Chondrocyte (in vitro differentiated cells): Measurements from ENCODE around the gene UNC13B. TPM values are rescaled to one million over a fixed set of nuclear protein-coding genes. Genes with fewer than 3 reads are reported as not detected.

ENCODE experiments used
- DNase-seq: peaks from one replicate; pipeline ENCODE4 v3.0.0; 2021; ENCODE audit warnings: mixed read lengths, low spot score
- H3K27ac Mint-ChIP-seq: one replicate; pipeline ENCODE4 v1.8.0; 2021; ENCODE audit warnings: mild to moderate bottlenecking, moderate library complexity, mixed read lengths; ENCODE audit not compliant: unreplicated experiment
- H3K27me3 Mint-ChIP-seq: 2 replicates; pipeline ENCODE4 v1.8.0; 2021; ENCODE audit warnings: low read depth, mixed read lengths
- H3K36me3 Mint-ChIP-seq: 2 replicates; pipeline ENCODE4 v1.8.0; 2021; ENCODE audit warnings: low read depth, mixed read lengths
- H3K4me1 Mint-ChIP-seq: 2 replicates; pipeline ENCODE4 v1.8.0; 2021; ENCODE audit warnings: low read depth, mild to moderate bottlenecking, mixed read lengths
- H3K4me3 Mint-ChIP-seq: one replicate; pipeline ENCODE4 v1.8.0; 2021; ENCODE audit warnings: mild to moderate bottlenecking, moderate library complexity, mixed read lengths; ENCODE audit not compliant: unreplicated experiment
- H3K9me3 Mint-ChIP-seq: 2 replicates; pipeline ENCODE4 v1.8.0; 2021; ENCODE audit warnings: low read depth, mixed read lengths
- total RNA-seq: library from RNA; stranded (reverse); gene quantifications from 3 replicates; pipeline ENCODE4 v1.2.1, GENCODE V29; 2021
- TF ChIP-seq, protein P1 (sequence below): fragments of 200-600 bp; sonication (generic); IDR thresholded peaks from 2 replicates; pipeline ENCODE4 v1.5.0; 2021; ENCODE audit warnings: antibody characterized with exemption, mild to moderate bottlenecking, moderate library complexity

The UNC13B gene
- total RNA-seq, 1 donor from 2014 or later: 32.8 TPM

DNA sequence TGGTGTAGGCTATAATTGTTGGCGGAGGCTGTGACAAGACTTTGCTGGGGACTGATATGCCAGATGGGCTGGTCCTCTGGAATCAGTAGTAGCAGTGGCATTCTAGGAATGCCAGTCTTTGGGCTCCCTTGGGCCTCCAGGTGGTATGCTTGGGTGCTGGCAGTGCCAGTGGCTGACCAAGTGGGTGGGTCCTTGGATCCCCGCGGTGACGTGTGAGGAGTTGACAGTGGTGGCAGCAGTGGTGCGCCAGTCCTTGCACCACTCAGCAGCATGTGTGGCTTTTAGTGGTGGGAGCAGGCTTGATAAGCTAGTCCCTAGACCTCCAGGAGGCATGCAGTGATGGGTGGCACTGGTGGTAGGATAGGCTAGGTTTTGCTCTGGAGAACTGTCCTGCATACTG is 63.9 kb downstream of the UNC13B start:
- H3K27me3 Mint-ChIP-seq: no peaks in the 10 kb centered on the region
- H3K9me3 Mint-ChIP-seq: peaks cover 24% of the 10 kb centered on the region
- H3K27ac Mint-ChIP-seq: no peak overlapping the region
- peaks cover 5% of the 10 kb centered on the region for H3K36me3 Mint-ChIP-seq
- TF ChIP-seq, protein P1, sequence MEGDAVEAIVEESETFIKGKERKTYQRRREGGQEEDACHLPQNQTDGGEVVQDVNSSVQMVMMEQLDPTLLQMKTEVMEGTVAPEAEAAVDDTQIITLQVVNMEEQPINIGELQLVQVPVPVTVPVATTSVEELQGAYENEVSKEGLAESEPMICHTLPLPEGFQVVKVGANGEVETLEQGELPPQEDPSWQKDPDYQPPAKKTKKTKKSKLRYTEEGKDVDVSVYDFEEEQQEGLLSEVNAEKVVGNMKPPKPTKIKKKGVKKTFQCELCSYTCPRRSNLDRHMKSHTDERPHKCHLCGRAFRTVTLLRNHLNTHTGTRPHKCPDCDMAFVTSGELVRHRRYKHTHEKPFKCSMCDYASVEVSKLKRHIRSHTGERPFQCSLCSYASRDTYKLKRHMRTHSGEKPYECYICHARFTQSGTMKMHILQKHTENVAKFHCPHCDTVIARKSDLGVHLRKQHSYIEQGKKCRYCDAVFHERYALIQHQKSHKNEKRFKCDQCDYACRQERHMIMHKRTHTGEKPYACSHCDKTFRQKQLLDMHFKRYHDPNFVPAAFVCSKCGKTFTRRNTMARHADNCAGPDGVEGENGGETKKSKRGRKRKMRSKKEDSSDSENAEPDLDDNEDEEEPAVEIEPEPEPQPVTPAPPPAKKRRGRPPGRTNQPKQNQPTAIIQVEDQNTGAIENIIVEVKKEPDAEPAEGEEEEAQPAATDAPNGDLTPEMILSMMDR: no peak
- H3K4me1 Mint-ChIP-seq: peaks cover 4% of the 10 kb centered on the region
- no peak overlapping the region for H3K4me3 Mint-ChIP-seq
- DNase-seq: no peak

DNA sequence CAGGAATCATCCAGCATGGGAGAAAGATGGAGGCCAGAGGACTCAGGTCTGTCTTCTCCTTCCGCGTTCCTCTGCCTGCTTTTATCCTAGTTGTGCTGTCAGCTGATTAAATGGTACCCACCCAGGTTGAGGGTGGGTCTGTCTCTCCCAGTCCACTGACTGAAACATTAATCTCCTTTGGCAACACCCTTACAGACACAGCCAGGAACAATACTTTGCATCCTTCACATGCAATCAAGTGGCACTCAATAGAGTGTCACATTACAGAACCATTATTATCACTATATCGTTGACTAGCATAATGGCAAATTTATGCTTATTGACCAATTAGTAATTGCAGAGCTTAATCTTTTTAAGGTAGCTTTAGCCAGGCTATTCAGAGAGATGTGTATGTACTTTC is 64.8 kb downstream of the UNC13B start:
- Mint-ChIP-seq H3K27me3 (no peaks in the 10 kb centered on the region), H3K4me1 (peaks cover 4% of the 10 kb centered on the region), H3K27ac (no peak overlapping the region), H3K4me3 (no peak overlapping the region), H3K36me3 (peaks cover 5% of the 10 kb centered on the region), H3K9me3 (peaks cover 23% of the 10 kb centered on the region)
- no peak for DNase-seq
- TF ChIP-seq, protein P1: no peak

DNA sequence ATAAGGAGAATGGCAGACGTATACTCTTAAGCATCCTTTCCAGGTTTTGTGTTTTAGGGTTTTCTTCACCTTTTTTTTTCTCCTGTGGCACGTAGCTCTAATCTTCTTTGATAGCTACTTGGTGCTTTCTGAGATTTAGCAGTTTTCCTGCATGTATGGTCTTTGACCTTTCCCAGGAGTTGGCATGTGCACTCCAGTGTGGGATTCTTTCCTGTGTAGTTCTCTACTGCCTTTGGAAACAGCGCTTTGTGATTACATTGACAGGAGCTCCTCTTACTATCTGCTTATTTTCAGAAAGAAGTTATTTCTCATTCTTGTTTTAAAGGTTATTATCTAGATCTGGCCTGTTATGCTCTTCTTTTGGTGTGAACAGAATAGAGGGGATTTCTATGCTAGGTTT is 65.5 kb downstream of the UNC13B start:
- H3K9me3 Mint-ChIP-seq: peaks cover 23% of the 10 kb centered on the region
- peaks cover 4% of the 10 kb centered on the region for H3K4me1 Mint-ChIP-seq
- H3K4me3 Mint-ChIP-seq: no peak overlapping the region
- H3K27ac Mint-ChIP-seq: no peak overlapping the region
- TF ChIP-seq, protein P1: no peak
- H3K27me3 Mint-ChIP-seq: no peaks in the 10 kb centered on the region
- H3K36me3 Mint-ChIP-seq: peaks cover 5% of the 10 kb centered on the region
- DNase-seq: no peak

DNA sequence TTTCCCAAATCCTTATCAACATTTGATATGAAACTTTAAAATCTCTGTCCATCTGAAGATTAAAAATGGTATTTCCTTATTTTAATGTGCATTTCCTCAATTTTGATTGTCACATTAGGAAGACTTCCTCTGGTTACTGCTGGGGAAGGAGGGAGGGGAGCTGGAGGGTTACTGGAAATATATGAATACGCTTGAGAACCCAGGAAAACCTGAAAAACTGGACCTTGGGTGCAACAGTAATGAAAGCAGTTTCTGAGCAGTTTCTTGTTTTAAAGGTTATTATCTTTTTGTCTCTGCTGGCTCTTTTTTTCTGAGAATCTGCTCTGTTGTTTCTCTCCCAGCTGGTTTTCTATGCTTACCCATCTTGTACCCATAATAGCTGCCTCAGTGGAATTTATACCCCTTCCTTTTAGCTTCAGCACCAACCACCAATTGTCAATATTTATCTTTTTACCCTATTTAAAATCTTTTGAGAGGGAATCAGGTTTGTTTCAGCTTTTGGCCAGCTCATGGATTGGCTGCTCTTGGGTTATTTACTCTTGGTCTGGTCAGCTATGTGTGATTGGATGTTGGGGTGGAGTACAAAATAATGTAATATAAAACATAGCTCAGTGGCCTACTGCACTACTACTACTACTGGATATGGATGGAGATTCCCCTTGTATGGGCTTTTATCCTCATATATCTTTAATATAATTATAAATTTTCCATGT is 67.4 kb downstream of the UNC13B start:
- H3K36me3 Mint-ChIP-seq: no peaks in the 10 kb centered on the region
- H3K27me3 Mint-ChIP-seq: no peaks in the 10 kb centered on the region
- H3K4me1 Mint-ChIP-seq: peaks cover 4% of the 10 kb centered on the region
- DNase-seq: no peak
- no peak overlapping the region for H3K27ac Mint-ChIP-seq
- TF ChIP-seq, protein P1: no peak
- peaks cover 6% of the 10 kb centered on the region for H3K9me3 Mint-ChIP-seq
- H3K4me3 Mint-ChIP-seq: no peak overlapping the region

DNA sequence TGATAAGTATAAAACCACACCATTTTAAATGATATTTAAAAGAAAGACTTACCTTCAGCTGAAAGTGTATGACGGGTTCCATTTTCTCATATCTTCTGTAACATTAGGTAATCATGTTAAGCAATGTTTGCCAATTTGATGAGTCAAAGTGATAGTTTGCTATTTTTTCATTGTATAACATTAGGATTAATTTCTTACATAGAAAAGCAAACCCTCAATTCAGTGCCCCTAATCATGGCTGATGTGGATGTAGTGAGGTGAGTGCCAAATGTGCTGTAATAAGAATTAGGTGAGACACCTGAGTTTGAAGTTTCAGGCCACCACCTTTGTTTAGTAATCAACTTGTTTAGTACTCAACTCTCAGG is 68.0 kb downstream of the UNC13B start:
- peaks cover 4% of the 10 kb centered on the region for H3K4me1 Mint-ChIP-seq
- no peak overlapping the region for H3K27ac Mint-ChIP-seq
- no peak overlapping the region for H3K4me3 Mint-ChIP-seq
- H3K27me3 Mint-ChIP-seq: no peaks in the 10 kb centered on the region
- DNase-seq: no peak
- TF ChIP-seq, protein P1: no peak
- H3K9me3 Mint-ChIP-seq: peaks cover under 1% of the 10 kb centered on the region
- no peaks in the 10 kb centered on the region for H3K36me3 Mint-ChIP-seq
